ENCODE measurements around the gene SNX9. TPM values are rescaled to one million over a fixed set of nuclear protein-coding genes. Genes with fewer than 3 reads are reported as not detected.
"Not testable (repeated sequence)": the region's sequence is repeated elsewhere in the genome, so short reads cannot be mapped to it uniquely, and the experiment has no call there.

Gene SNX9
- total RNA-seq, 1 donor from 2014 or later = 72.3 TPM

- DNase-seq (ENCODE audit: extremely low read depth, low read depth, low spot score) = no peak
Observed at GRCh38 chr6:157967020-157967419, 144.0 kb downstream of the SNX9 start.

GRCh38 chr6:157967486-157967885, 144.4 kb downstream of the SNX9 start:
- DNase-seq (ENCODE audit: extremely low read depth, low read depth, low spot score) = no peak

- not testable (repeated sequence) for DNase-seq (ENCODE audit: extremely low read depth, low read depth, low spot score)
Observed at GRCh38 chr6:157972177-157972576, 149.1 kb downstream of the SNX9 start.

GRCh38 chr6:157974341-157974894, 151.4 kb downstream of the SNX9 start:
- DNase-seq (ENCODE audit: extremely low read depth, low read depth, low spot score) = no peak

GRCh38 chr6:157974967-157975366, 151.9 kb downstream of the SNX9 start:
- no peak for DNase-seq (ENCODE audit: extremely low read depth, low read depth, low spot score)

- no peak for DNase-seq (ENCODE audit: extremely low read depth, low read depth, low spot score)
Observed at GRCh38 chr6:157975456-157975855, 152.4 kb downstream of the SNX9 start.

- no peak for DNase-seq (ENCODE audit: extremely low read depth, low read depth, low spot score)
Observed at GRCh38 chr6:157976345-157977175, 153.5 kb downstream of the SNX9 start.

- DNase-seq (ENCODE audit: extremely low read depth, low read depth, low spot score) = no peak
Observed at GRCh38 chr6:157977176-157977804, 154.2 kb downstream of the SNX9 start.

- no peak for DNase-seq (ENCODE audit: extremely low read depth, low read depth, low spot score)
Observed at GRCh38 chr6:157978021-157978783, 155.2 kb downstream of the SNX9 start.

GRCh38 chr6:157980288-157981131, 157.5 kb downstream of the SNX9 start:
- no peak for DNase-seq (ENCODE audit: extremely low read depth, low read depth, low spot score)

GRCh38 chr6:157981132-157981394, 158.0 kb downstream of the SNX9 start:
- no peak for DNase-seq (ENCODE audit: extremely low read depth, low read depth, low spot score)

GRCh38 chr6:157981395-157982101, 158.5 kb downstream of the SNX9 start, which contains the start of gene SYNJ2:
Gene SYNJ2 (plus strand): TSS chr6:157981863. CDS start chr6:157981962, 99 bp downstream.
- no peak for DNase-seq (ENCODE audit: extremely low read depth, low read depth, low spot score)

GRCh38 chr6:157982102-157982562, 159.1 kb downstream of the SNX9 start:
- DNase-seq (ENCODE audit: extremely low read depth, low read depth, low spot score) = no peak

- DNase-seq (ENCODE audit: extremely low read depth, low read depth, low spot score) = peak; percentile 34
Observed at GRCh38 chr6:157982563-157983405, 159.7 kb downstream of the SNX9 start.

GRCh38 chr6:157983406-157984119, 160.5 kb downstream of the SNX9 start:
- DNase-seq (ENCODE audit: extremely low read depth, low read depth, low spot score) = no peak

- DNase-seq (ENCODE audit: extremely low read depth, low read depth, low spot score) = no peak
Observed at GRCh38 chr6:157984128-157984527, 161.1 kb downstream of the SNX9 start.

- no peak for DNase-seq (ENCODE audit: extremely low read depth, low read depth, low spot score)
Observed at GRCh38 chr6:157984686-157985225, 161.7 kb downstream of the SNX9 start.
